GM19240 (cell line): ENCODE measurements around the gene FOXP1.

Experiments used
- DNase-seq: peaks from one replicate; pipeline ENCODE4 v3.0.0; 2011; ENCODE audit warnings: low spot score; ENCODE audit not compliant: insufficient read length

Gene FOXP1

GRCh38 chr3:71402911-71403310 is 180.6 kb downstream of the FOXP1 start:
- no peak for DNase-seq

- DNase-seq = no peak
Measured at GRCh38 chr3:71402280-71402679, 181.2 kb downstream of the FOXP1 start.

- no peak for DNase-seq
Measured at GRCh38 chr3:71401695-71402231, 181.8 kb downstream of the FOXP1 start.

- no peak for DNase-seq
Measured at GRCh38 chr3:71400986-71401451, 182.5 kb downstream of the FOXP1 start.

- no peak for DNase-seq
Measured at GRCh38 chr3:71399478-71399877, 184.1 kb downstream of the FOXP1 start.

- DNase-seq = no peak
Measured at GRCh38 chr3:71398157-71398836, 185.2 kb downstream of the FOXP1 start.

GRCh38 chr3:71397726-71398125 is 185.8 kb downstream of the FOXP1 start:
- DNase-seq = no peak

GRCh38 chr3:71397046-71397445 is 186.5 kb downstream of the FOXP1 start:
- DNase-seq = no peak

GRCh38 chr3:71395927-71396695 is 187.4 kb downstream of the FOXP1 start:
- DNase-seq = no peak

- no peak for DNase-seq
Measured at GRCh38 chr3:71395470-71395869, 188.1 kb downstream of the FOXP1 start.

- no peak for DNase-seq
Measured at GRCh38 chr3:71393745-71394144, 189.8 kb downstream of the FOXP1 start.

GRCh38 chr3:71393093-71393492 is 190.4 kb downstream of the FOXP1 start:
- DNase-seq = no peak

- no peak for DNase-seq
Measured at GRCh38 chr3:71392251-71392650, 191.3 kb downstream of the FOXP1 start.

- no peak for DNase-seq
Measured at GRCh38 chr3:71391361-71391760, 192.2 kb downstream of the FOXP1 start.

GRCh38 chr3:71389911-71390573 is 193.5 kb downstream of the FOXP1 start:
- DNase-seq = no peak

- no peak for DNase-seq
Measured at GRCh38 chr3:71389191-71389590, 194.3 kb downstream of the FOXP1 start.

GRCh38 chr3:71388535-71389120 is 194.9 kb downstream of the FOXP1 start:
- no peak for DNase-seq

- no peak for DNase-seq
Measured at GRCh38 chr3:71387586-71387985, 195.9 kb downstream of the FOXP1 start.

GRCh38 chr3:71384837-71385716 is 198.5 kb downstream of the FOXP1 start:
- DNase-seq = no peak

- DNase-seq = no peak
Measured at GRCh38 chr3:71384388-71384787, 199.1 kb downstream of the FOXP1 start.

- DNase-seq = no peak
Measured at GRCh38 chr3:71380096-71380495, 203.4 kb downstream of the FOXP1 start.
